GM18505 (cell line): ENCODE results near the gene CHST15.

Experiments
- ATAC-seq: cut with Tn5 transposase; IDR thresholded peaks from one replicate; pipeline ENCODE4 v1.9.1; 2021; ENCODE audit not compliant: unreplicated experiment
- POLR2A ChIP-seq: IDR thresholded peaks from 4 replicates; pipeline ENCODE4 v1.6.1; 2011; ENCODE audit warnings: borderline replicate concordance; ENCODE audit not compliant: insufficient read depth, insufficient read length; ENCODE audit errors: extremely low read depth

Gene CHST15

GRCh38 chr10:124087672-124088634 lies 5.4 kb downstream of the CHST15 start:
- TF ChIP-seq POLR2A: no peak
- no peak for ATAC-seq

- no peak for TF ChIP-seq POLR2A
- no peak for ATAC-seq
These were observed 6.4 kb downstream of the CHST15 start for GRCh38 chr10:124086787-124087671.

- no peak for TF ChIP-seq POLR2A
- ATAC-seq: no peak
These were observed 7.2 kb downstream of the CHST15 start for GRCh38 chr10:124086097-124086710.

GRCh38 chr10:124085680-124086079 lies 7.7 kb downstream of the CHST15 start:
- ATAC-seq: no peak
- TF ChIP-seq POLR2A: no peak

- ATAC-seq: no peak
- TF ChIP-seq POLR2A: no peak
These were observed 8.7 kb downstream of the CHST15 start for GRCh38 chr10:124084708-124085107.

GRCh38 chr10:124083740-124084397 lies 9.5 kb downstream of the CHST15 start:
- no peak for TF ChIP-seq POLR2A
- ATAC-seq: no peak

- TF ChIP-seq POLR2A: no peak
- ATAC-seq: no peak
These were observed 10.2 kb downstream of the CHST15 start for GRCh38 chr10:124083047-124083739.

GRCh38 chr10:124082555-124082954 lies 10.8 kb downstream of the CHST15 start:
- TF ChIP-seq POLR2A: no peak

GRCh38 chr10:124081547-124082140 lies 11.8 kb downstream of the CHST15 start:
- ATAC-seq: no peak
- no peak for TF ChIP-seq POLR2A

More at GRCh38 chr10:124082555-124082954, 10.8 kb downstream of the CHST15 start:
- no peak for ATAC-seq

- ATAC-seq: no peak
- no peak for TF ChIP-seq POLR2A
These were observed 13.5 kb downstream of the CHST15 start for GRCh38 chr10:124079864-124080263.

GRCh38 chr10:124078714-124079113 lies 14.7 kb downstream of the CHST15 start:
- no peak for ATAC-seq
- TF ChIP-seq POLR2A: no peak

- TF ChIP-seq POLR2A: no peak
- no peak for ATAC-seq
These were observed 15.4 kb downstream of the CHST15 start for GRCh38 chr10:124078028-124078427.
